ENCODE results near the gene RFTN1. TPM values are rescaled to one million over a fixed set of nuclear protein-coding genes. Genes with fewer than 3 reads are reported as not detected.

Gene RFTN1
- total and polyA plus RNA-seq, 4 donors: 4.4 to 20.4 (median 11.9) TPM

DNA sequence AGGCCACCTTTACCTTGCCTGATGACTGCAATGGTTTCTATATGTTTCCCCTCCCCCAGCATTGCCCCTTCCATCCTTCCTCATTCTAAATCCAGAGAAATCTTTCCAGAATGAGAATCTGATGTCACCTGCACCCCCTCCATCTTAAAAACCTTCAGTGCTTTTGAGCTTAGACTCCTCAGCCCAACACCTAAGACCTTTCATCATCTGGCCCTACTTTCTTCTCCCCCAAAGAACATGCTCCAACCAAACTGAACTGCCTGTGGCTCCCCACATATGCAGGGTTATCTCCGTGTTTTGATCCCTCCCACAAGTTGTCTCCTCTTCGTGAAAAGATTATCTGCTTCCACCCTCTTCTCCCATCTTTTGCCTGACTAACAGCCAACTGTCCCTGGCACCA, 27.3 kb downstream of the RFTN1 start (continued):
- TF ChIP-seq FOXA1 (IDR thresholded peaks at IDR 0.05): no peak

DNA sequence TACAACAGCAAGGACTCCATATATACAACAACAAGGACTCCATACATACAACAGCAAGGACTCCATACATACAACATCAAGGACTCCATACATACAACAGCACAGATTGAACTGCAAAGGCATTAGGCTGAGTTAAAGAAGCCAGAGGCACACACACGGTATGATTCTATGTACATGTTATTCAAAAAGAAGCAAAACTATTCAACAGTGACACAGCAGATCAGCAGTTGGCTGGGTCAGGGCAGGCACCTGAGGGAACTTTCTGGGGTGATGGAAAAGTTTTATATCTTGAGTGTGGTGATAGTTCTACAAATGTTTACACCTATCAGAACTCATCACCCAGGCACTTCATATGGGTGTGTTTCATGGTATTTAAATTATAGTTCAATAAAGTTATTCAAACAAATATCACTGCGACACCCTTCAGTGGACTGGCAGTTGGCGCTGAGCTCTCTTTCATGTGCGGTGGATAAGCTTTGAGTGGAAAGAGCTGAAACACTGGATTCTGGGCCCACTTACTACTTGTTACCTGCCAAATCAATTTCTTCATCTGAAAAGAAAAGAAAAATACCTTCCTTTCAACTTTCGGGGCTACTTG, 28.0 kb downstream of the RFTN1 start:
- H3K36me3 ChIP-seq (ENCODE audit: control insufficient read depth in 4 of 4, insufficient read depth in 3 of 4, low read depth in 1 of 4, low read length in 3 of 4): peaks cover 0 to 4% (median 0%) of the 10 kb centered on the region in 4 donors
- WGBS: 90% methylated on average over 5 of the region's 5 CpGs
- no peak for DNase-seq (ENCODE audit: low spot score)
- H3K4me3 ChIP-seq (ENCODE audit: low read depth in 1 of 3, low read length in 3 of 3): no peak overlapping the region
- H3K4me1 ChIP-seq (ENCODE audit: control insufficient read depth in 4 of 4, insufficient read depth in 4 of 4, low read length in 3 of 4): peaks cover 1 to 17% (median 12%) of the 10 kb centered on the region in 4 donors
- H3K9me3 ChIP-seq (ENCODE audit: control insufficient read depth in 4 of 4, low read length in 3 of 4): no peaks in the 10 kb centered on the region
- H3K27ac ChIP-seq (ENCODE audit: low read depth in 1 of 2, low read length in 2 of 2): no peak overlapping the region
- H3K9ac ChIP-seq (ENCODE audit: low read depth in 1 of 2, low read length in 2 of 2): no peak overlapping the region
- H3K27me3 ChIP-seq (ENCODE audit: control insufficient read depth in 4 of 4, insufficient read depth in 4 of 4, low read length in 3 of 4): no peaks in the 10 kb centered on the region
- TF ChIP-seq SP1 (IDR thresholded peaks at IDR 0.05): no peak
- no peak for TF ChIP-seq FOXA2 (IDR thresholded peaks at IDR 0.05)
- TF ChIP-seq, protein P1, sequence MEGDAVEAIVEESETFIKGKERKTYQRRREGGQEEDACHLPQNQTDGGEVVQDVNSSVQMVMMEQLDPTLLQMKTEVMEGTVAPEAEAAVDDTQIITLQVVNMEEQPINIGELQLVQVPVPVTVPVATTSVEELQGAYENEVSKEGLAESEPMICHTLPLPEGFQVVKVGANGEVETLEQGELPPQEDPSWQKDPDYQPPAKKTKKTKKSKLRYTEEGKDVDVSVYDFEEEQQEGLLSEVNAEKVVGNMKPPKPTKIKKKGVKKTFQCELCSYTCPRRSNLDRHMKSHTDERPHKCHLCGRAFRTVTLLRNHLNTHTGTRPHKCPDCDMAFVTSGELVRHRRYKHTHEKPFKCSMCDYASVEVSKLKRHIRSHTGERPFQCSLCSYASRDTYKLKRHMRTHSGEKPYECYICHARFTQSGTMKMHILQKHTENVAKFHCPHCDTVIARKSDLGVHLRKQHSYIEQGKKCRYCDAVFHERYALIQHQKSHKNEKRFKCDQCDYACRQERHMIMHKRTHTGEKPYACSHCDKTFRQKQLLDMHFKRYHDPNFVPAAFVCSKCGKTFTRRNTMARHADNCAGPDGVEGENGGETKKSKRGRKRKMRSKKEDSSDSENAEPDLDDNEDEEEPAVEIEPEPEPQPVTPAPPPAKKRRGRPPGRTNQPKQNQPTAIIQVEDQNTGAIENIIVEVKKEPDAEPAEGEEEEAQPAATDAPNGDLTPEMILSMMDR (IDR thresholded peaks at IDR 0.05; ENCODE audit: low read depth, low read length, missing input control): no peak
- no peak for TF ChIP-seq HNF4A (conservative IDR thresholded peaks at IDR 0.05)
- no peak for TF ChIP-seq GABPA (IDR thresholded peaks at IDR 0.05 in 1 of 2, conservative IDR thresholded peaks at IDR 0.05 in 1 of 2)
- TF ChIP-seq, protein P2, sequence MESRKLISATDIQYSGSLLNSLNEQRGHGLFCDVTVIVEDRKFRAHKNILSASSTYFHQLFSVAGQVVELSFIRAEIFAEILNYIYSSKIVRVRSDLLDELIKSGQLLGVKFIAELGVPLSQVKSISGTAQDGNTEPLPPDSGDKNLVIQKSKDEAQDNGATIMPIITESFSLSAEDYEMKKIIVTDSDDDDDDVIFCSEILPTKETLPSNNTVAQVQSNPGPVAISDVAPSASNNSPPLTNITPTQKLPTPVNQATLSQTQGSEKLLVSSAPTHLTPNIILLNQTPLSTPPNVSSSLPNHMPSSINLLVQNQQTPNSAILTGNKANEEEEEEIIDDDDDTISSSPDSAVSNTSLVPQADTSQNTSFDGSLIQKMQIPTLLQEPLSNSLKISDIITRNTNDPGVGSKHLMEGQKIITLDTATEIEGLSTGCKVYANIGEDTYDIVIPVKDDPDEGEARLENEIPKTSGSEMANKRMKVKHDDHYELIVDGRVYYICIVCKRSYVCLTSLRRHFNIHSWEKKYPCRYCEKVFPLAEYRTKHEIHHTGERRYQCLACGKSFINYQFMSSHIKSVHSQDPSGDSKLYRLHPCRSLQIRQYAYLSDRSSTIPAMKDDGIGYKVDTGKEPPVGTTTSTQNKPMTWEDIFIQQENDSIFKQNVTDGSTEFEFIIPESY (IDR thresholded peaks at IDR 0.05): no peak
- TF ChIP-seq HNF4G (IDR thresholded peaks at IDR 0.05): no peak
- TF ChIP-seq, protein P3, sequence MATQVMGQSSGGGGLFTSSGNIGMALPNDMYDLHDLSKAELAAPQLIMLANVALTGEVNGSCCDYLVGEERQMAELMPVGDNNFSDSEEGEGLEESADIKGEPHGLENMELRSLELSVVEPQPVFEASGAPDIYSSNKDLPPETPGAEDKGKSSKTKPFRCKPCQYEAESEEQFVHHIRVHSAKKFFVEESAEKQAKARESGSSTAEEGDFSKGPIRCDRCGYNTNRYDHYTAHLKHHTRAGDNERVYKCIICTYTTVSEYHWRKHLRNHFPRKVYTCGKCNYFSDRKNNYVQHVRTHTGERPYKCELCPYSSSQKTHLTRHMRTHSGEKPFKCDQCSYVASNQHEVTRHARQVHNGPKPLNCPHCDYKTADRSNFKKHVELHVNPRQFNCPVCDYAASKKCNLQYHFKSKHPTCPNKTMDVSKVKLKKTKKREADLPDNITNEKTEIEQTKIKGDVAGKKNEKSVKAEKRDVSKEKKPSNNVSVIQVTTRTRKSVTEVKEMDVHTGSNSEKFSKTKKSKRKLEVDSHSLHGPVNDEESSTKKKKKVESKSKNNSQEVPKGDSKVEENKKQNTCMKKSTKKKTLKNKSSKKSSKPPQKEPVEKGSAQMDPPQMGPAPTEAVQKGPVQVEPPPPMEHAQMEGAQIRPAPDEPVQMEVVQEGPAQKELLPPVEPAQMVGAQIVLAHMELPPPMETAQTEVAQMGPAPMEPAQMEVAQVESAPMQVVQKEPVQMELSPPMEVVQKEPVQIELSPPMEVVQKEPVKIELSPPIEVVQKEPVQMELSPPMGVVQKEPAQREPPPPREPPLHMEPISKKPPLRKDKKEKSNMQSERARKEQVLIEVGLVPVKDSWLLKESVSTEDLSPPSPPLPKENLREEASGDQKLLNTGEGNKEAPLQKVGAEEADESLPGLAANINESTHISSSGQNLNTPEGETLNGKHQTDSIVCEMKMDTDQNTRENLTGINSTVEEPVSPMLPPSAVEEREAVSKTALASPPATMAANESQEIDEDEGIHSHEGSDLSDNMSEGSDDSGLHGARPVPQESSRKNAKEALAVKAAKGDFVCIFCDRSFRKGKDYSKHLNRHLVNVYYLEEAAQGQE (IDR thresholded peaks at IDR 0.05): no peak
- no peak for TF ChIP-seq RAD21 (IDR thresholded peaks at IDR 0.05)
- TF ChIP-seq FOXA1 (IDR thresholded peaks at IDR 0.05): no peak
- TF ChIP-seq EGR1 (IDR thresholded peaks at IDR 0.05; ENCODE audit: low read depth in 2 of 2): no peak
- TF ChIP-seq, protein P4, sequence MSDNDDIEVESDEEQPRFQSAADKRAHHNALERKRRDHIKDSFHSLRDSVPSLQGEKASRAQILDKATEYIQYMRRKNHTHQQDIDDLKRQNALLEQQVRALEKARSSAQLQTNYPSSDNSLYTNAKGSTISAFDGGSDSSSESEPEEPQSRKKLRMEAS (IDR thresholded peaks at IDR 0.05): no peak
- no peak for TF ChIP-seq YY1 (IDR thresholded peaks at IDR 0.05)
- TF ChIP-seq, protein P5, sequence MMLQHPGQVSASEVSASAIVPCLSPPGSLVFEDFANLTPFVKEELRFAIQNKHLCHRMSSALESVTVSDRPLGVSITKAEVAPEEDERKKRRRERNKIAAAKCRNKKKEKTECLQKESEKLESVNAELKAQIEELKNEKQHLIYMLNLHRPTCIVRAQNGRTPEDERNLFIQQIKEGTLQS (IDR thresholded peaks at IDR 0.05): no peak
- TF ChIP-seq NR2F2 (IDR thresholded peaks at IDR 0.05): no peak
- TF ChIP-seq RXRA (IDR thresholded peaks at IDR 0.05): no peak
- TF ChIP-seq JUND (IDR thresholded peaks at IDR 0.05): no peak
- no peak for TF ChIP-seq TAF1 (conservative IDR thresholded peaks at IDR 0.05)

Data from liver (tissue), 9 donors.